ENCODE data around the gene ASB5.

DNA sequence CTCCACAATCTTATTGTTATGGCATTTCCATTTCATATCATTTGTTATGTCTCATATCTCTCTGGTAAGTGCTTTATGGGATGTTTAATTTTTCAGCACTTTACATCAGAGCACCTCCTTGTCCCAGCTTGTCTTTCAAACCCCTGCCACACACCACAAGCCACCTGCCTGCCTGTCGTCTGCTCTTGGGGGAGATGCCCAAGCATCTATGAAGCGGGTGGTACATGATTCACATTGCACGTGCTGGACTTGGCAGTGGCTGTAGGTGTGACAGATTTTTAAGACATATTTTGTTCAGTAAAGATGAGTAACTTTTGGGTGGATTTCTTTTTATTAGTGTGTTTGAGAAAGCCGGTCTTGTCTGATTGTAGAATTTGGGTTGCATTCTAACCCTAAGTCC lies 59.5 kb downstream of the ASB5 start:
- TF ChIP-seq, protein P1, sequence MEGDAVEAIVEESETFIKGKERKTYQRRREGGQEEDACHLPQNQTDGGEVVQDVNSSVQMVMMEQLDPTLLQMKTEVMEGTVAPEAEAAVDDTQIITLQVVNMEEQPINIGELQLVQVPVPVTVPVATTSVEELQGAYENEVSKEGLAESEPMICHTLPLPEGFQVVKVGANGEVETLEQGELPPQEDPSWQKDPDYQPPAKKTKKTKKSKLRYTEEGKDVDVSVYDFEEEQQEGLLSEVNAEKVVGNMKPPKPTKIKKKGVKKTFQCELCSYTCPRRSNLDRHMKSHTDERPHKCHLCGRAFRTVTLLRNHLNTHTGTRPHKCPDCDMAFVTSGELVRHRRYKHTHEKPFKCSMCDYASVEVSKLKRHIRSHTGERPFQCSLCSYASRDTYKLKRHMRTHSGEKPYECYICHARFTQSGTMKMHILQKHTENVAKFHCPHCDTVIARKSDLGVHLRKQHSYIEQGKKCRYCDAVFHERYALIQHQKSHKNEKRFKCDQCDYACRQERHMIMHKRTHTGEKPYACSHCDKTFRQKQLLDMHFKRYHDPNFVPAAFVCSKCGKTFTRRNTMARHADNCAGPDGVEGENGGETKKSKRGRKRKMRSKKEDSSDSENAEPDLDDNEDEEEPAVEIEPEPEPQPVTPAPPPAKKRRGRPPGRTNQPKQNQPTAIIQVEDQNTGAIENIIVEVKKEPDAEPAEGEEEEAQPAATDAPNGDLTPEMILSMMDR (IDR thresholded peaks at IDR 0.05; ENCODE audit: low read length) = no peak
- TF ChIP-seq EZH2 (IDR thresholded peaks at IDR 0.05; ENCODE audit: borderline replicate concordance, low read length) = no peak
